CD14-positive monocyte (primary cell): ENCODE data around the gene TRIML2. TPM values are rescaled to one million over a fixed set of nuclear protein-coding genes. Genes with fewer than 3 reads are reported as not detected.

Experiments
- DNase-seq, 3 donors: peaks; one replicate each; pipeline ENCODE4 v3.0.0-alpha.2; 2011 to 2022
- H2AFZ ChIP-seq: 2 replicates; pipeline ENCODE4 v1.6.0; 2012; ENCODE audit warnings: mild to moderate bottlenecking, low read depth, low read length, inconsistent platforms; ENCODE audit not compliant: insufficient read depth, poor library complexity, severe bottlenecking
- H3K27ac ChIP-seq, 2 donors: 1 replicate in 1 of 2; 2 replicates in 1 of 2; pipeline ENCODE4 v1.5.1; 2012 to 2013; ENCODE audit warnings: low read length in 2 of 2, control low read depth in 1 of 2, inconsistent platforms in 1 of 2, low read depth in 1 of 2, mild to moderate bottlenecking in 1 of 2
- H3K27me3 ChIP-seq, 2 donors: one replicate each; pipeline versions ENCODE4 v1.6.0 to v1.6.1; 2011 to 2013; ENCODE audit warnings: low read length in 2 of 2; ENCODE audit not compliant: control insufficient read depth in 2 of 2, insufficient read depth in 2 of 2
- H3K36me3 ChIP-seq, 2 donors: replicated peaks in 1 of 2; 1 replicate in 1 of 2; 2 replicates in 1 of 2; pipeline versions ENCODE4 v1.5.1 to v1.6.1; 2012 to 2013; ENCODE audit warnings: low read length in 2 of 2, control low read depth in 1 of 2, inconsistent platforms in 1 of 2, mild to moderate bottlenecking in 1 of 2; ENCODE audit not compliant: insufficient read depth in 2 of 2, control insufficient read depth in 1 of 2
- H3K4me1 ChIP-seq, 2 donors: 1 replicate in 1 of 2; 2 replicates in 1 of 2; pipeline versions ENCODE4 v1.5.1 to v1.6.1; 2012 to 2013; ENCODE audit warnings: low read length in 2 of 2, control low read depth in 1 of 2, inconsistent platforms in 1 of 2, mild to moderate bottlenecking in 1 of 2, moderate library complexity in 1 of 2; ENCODE audit not compliant: insufficient read depth in 2 of 2, control insufficient read depth in 1 of 2
- H3K4me2 ChIP-seq: replicated peaks from 2 replicates; pipeline ENCODE3; 2012; ENCODE audit warnings: low read length, moderate library complexity, mild to moderate bottlenecking; ENCODE audit not compliant: poor library complexity, severe bottlenecking; ENCODE audit errors: extremely low read depth
- H3K4me3 ChIP-seq, 3 experiments: fragments of 200-600 bp in 1 of 3; sonication (generic) in 1 of 3; replicated peaks in 1 of 3; 1 replicate in 2 of 3; 2 replicates in 1 of 3; pipeline ENCODE4 v1.5.1; 2011 to 2013; ENCODE audit warnings: low read length in 3 of 3, mild to moderate bottlenecking in 3 of 3, control low read depth in 2 of 3, low read depth in 2 of 3, inconsistent platforms in 1 of 3, moderate library complexity in 1 of 3
- H3K79me2 ChIP-seq: 2 replicates; pipeline ENCODE4 v1.6.0; 2012; ENCODE audit warnings: mild to moderate bottlenecking, control low read depth, inconsistent platforms, low read length, moderate library complexity; ENCODE audit not compliant: insufficient read depth
- H3K9ac ChIP-seq: 2 replicates; pipeline ENCODE4 v1.6.0; 2017; ENCODE audit warnings: low read length, mild to moderate bottlenecking; ENCODE audit not compliant: insufficient read depth, poor library complexity, severe bottlenecking
- H3K9me3 ChIP-seq, 2 donors: replicated peaks in 1 of 2; 1 replicate in 1 of 2; 2 replicates in 1 of 2; pipeline versions ENCODE4 v1.5.1 to v1.6.1; 2012 to 2013; ENCODE audit warnings: low read length in 2 of 2, control low read depth in 1 of 2; ENCODE audit not compliant: control insufficient read depth in 1 of 2, insufficient read depth in 1 of 2
- H4K20me1 ChIP-seq: 2 replicates; pipeline ENCODE4 v1.6.0; 2012; ENCODE audit warnings: mild to moderate bottlenecking, low read length, control low read depth, moderate library complexity; ENCODE audit not compliant: insufficient read depth
- H3K27ac Mint-ChIP-seq, 7 donors: one replicate each; pipeline ENCODE4 v1.8.0; 2020; ENCODE audit warnings: mild to moderate bottlenecking in 7 of 7, mixed read lengths in 7 of 7, moderate library complexity in 6 of 7, inconsistent platforms in 2 of 7
- H3K27me3 Mint-ChIP-seq, 3 donors: one replicate each; pipeline ENCODE4 v1.8.0; 2021 to 2022; ENCODE audit warnings: low read depth in 3 of 3, mild to moderate bottlenecking in 3 of 3, mixed read lengths in 3 of 3, moderate library complexity in 3 of 3, inconsistent platforms in 1 of 3
- H3K36me3 Mint-ChIP-seq, 2 donors: one replicate each; pipeline ENCODE4 v1.8.0; 2020; ENCODE audit warnings: mixed read lengths in 2 of 2, inconsistent platforms in 1 of 2, mild to moderate bottlenecking in 1 of 2
- H3K4me1 Mint-ChIP-seq: one replicate; pipeline ENCODE4 v1.8.0; 2020; ENCODE audit warnings: mild to moderate bottlenecking, mixed read lengths
- H3K4me3 Mint-ChIP-seq, 2 donors: one replicate each; pipeline ENCODE4 v1.8.0; 2020; ENCODE audit warnings: mild to moderate bottlenecking in 2 of 2, mixed read lengths in 2 of 2, moderate library complexity in 1 of 2
- H3K9me3 Mint-ChIP-seq, 7 donors: one replicate each; pipeline ENCODE4 v1.8.0; 2020 to 2022; ENCODE audit warnings: mixed read lengths in 7 of 7, mild to moderate bottlenecking in 6 of 7, moderate library complexity in 6 of 7, inconsistent platforms in 2 of 7
- WGBS: methylation state at CpG from one replicate; pipeline ENCODE4 v1.1.5; 2013; ENCODE audit warnings: missing lambda C conversion rate; ENCODE audit not compliant: insufficient coverage; 5-methylcytosine and 5-hydroxymethylcytosine counted together
- intact Hi-C, 2 donors: fragments of 100-400 bp; cut with micrococcal nuclease; formaldehyde crosslinking; loops; one replicate each; pipeline versions ENCODE4 v1.15.0 to v1.15.1; 2023
- polyA plus RNA-seq, 3 donors: library from polyadenylated mRNA; depleted of rRNA in 1 of 3; unstranded in 2 of 3; stranded (reverse) in 1 of 3; fragments of 300-500 nt in 2 of 3; fragments of >200 nt in 1 of 3; fragmentation: Illumina TruSeq in 2 of 3; gene quantifications; 1 replicate in 2 of 3; 2 replicates in 1 of 3; pipeline ENCODE4 v1.2.3, GENCODE V29; 2012 to 2021
- TF ChIP-seq, protein P1 (sequence below): fragments of 200-600 bp; IDR thresholded peaks from one replicate; pipeline ENCODE4 v1.8.0; 2022; ENCODE audit warnings: antibody characterized with exemption, mild to moderate bottlenecking

TRIML2 gene
- polyA plus RNA-seq, 3 donors: not detected

DNA sequence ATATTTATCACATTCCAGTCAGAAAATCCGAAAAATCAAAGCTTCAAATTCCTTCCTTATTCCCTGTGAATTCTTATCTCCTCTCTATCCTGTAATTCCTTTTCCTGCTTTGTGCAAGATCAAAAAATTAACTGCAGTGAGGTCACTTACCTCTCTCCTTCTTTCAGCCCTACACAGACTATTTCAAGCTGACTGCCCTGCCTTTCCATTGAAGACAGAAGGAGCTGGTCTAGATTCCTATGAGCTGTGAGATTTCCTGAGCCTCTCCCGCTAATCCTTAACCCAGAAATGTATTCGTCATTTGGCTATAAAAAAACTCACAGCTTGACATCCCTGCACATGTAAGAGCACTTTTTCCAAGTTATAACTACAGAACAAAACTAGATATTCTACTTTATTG, 26.6 kb downstream of the TRIML2 start:
- H3K9me3 Mint-ChIP-seq: peaks cover 2 to 18% (median 14%) of the 10 kb centered on the region in 7 donors
- H3K27me3 Mint-ChIP-seq: peaks cover 0 to 2% (median 0%) of the 10 kb centered on the region in 3 donors
- peaks cover 10 to 17% of the 10 kb centered on the region in 2 donors for H3K9me3 ChIP-seq

DNA sequence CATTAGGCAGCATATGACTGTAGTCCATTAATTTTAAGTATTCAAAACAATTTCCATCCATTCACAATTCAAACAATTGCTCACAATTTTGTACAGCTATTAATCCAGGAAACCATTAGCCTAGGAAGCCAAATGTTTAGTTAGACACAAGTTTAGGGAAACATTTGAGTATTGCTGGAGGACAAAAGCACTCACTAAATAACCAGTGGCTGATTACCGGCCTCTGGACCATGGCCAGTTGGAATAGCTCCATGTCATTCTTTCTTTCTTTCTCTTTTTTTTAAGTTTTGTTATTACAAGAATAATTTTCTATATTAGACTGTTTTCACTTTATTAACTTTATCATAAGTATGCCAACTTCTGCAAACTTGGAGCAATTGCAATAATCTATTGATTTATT, 31.3 kb downstream of the TRIML2 start:
- Mint-ChIP-seq H3K9me3 (peaks cover 0 to 18% (median 7%) of the 10 kb centered on the region in 7 donors), H3K36me3 (no peaks in the 10 kb centered on the region), H3K4me3 (no peak overlapping the region), H3K27me3 (peaks cover 0 to 2% (median 0%) of the 10 kb centered on the region in 3 donors), H3K27ac (no peak overlapping the region), H3K4me1 (no peaks in the 10 kb centered on the region)
- TF ChIP-seq, protein P1, sequence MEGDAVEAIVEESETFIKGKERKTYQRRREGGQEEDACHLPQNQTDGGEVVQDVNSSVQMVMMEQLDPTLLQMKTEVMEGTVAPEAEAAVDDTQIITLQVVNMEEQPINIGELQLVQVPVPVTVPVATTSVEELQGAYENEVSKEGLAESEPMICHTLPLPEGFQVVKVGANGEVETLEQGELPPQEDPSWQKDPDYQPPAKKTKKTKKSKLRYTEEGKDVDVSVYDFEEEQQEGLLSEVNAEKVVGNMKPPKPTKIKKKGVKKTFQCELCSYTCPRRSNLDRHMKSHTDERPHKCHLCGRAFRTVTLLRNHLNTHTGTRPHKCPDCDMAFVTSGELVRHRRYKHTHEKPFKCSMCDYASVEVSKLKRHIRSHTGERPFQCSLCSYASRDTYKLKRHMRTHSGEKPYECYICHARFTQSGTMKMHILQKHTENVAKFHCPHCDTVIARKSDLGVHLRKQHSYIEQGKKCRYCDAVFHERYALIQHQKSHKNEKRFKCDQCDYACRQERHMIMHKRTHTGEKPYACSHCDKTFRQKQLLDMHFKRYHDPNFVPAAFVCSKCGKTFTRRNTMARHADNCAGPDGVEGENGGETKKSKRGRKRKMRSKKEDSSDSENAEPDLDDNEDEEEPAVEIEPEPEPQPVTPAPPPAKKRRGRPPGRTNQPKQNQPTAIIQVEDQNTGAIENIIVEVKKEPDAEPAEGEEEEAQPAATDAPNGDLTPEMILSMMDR: no peak
- H3K9ac ChIP-seq: no peak overlapping the region
- no peak overlapping the region for H3K27ac ChIP-seq
- no peaks in the 10 kb centered on the region for H3K79me2 ChIP-seq
- no peaks in the 10 kb centered on the region for H4K20me1 ChIP-seq
- H3K36me3 ChIP-seq: no peaks in the 10 kb centered on the region
- peaks cover 0 to 13% of the 10 kb centered on the region in 2 donors for H3K9me3 ChIP-seq
- H2AFZ ChIP-seq: no peak overlapping the region
- no peaks in the 10 kb centered on the region for H3K4me1 ChIP-seq
- H3K4me3 ChIP-seq: no peak overlapping the region
- no CpG with 5 or more reads among the region's 1 CpG for WGBS
- H3K4me2 ChIP-seq: no peak overlapping the region
- intact Hi-C loops: no loop called here
- no peak for DNase-seq
- no peaks in the 10 kb centered on the region for H3K27me3 ChIP-seq

More for the DNA sequence above, 26.6 kb downstream of the TRIML2 start:
- Histone ChIP-seq H3K4me1 (no peaks in the 10 kb centered on the region), H3K27me3 (no peaks in the 10 kb centered on the region), H4K20me1 (no peaks in the 10 kb centered on the region), H3K4me3 (no peak overlapping the region), H2AFZ (no peak overlapping the region), H3K4me2 (no peak overlapping the region), H3K36me3 (no peaks in the 10 kb centered on the region), H3K79me2 (no peaks in the 10 kb centered on the region), H3K27ac (no peak overlapping the region), H3K9ac (no peak overlapping the region)
- Mint-ChIP-seq H3K4me3 (no peak overlapping the region), H3K27ac (no peak overlapping the region), H3K36me3 (no peaks in the 10 kb centered on the region), H3K4me1 (no peaks in the 10 kb centered on the region)
- WGBS: 83% methylated on average over 2 of the region's 3 CpGs
- DNase-seq: no peak
- intact Hi-C loops: no loop called here
- TF ChIP-seq, protein P1: no peak
